Stimulated activated memory B cell treated with anti-CD40 and anti-IgM and Interleukin-4, amounts not matched to agents 10 μg/mL and 1 μg/mL and 100 μg/mL, for 72 hours (primary cell): ENCODE measurements around the gene TSHZ2.

Experiments used
- ATAC-seq: fragments of 150-1000 bp; cut with Tn5 transposase; 2 replicates; pipeline ENCODE4 v1.10.0; 2021
- H3K27ac Mint-ChIP-seq: one replicate; pipeline ENCODE4 v1.8.0; 2022; ENCODE audit warnings: mild to moderate bottlenecking, mixed read lengths
- H3K27me3 Mint-ChIP-seq: one replicate; pipeline ENCODE4 v1.8.0; 2022; ENCODE audit warnings: mixed read lengths
- H3K36me3 Mint-ChIP-seq: one replicate; pipeline ENCODE4 v1.8.0; 2022; ENCODE audit warnings: mixed read lengths
- H3K4me1 Mint-ChIP-seq: one replicate; pipeline ENCODE4 v1.8.0; 2022; ENCODE audit warnings: mixed read lengths
- H3K4me3 Mint-ChIP-seq: one replicate; pipeline ENCODE4 v1.8.0; 2022; ENCODE audit warnings: mild to moderate bottlenecking, moderate library complexity, mixed read lengths
- H3K9me3 Mint-ChIP-seq: one replicate; pipeline ENCODE4 v1.8.0; 2022; ENCODE audit warnings: mixed read lengths

Gene TSHZ2

DNA sequence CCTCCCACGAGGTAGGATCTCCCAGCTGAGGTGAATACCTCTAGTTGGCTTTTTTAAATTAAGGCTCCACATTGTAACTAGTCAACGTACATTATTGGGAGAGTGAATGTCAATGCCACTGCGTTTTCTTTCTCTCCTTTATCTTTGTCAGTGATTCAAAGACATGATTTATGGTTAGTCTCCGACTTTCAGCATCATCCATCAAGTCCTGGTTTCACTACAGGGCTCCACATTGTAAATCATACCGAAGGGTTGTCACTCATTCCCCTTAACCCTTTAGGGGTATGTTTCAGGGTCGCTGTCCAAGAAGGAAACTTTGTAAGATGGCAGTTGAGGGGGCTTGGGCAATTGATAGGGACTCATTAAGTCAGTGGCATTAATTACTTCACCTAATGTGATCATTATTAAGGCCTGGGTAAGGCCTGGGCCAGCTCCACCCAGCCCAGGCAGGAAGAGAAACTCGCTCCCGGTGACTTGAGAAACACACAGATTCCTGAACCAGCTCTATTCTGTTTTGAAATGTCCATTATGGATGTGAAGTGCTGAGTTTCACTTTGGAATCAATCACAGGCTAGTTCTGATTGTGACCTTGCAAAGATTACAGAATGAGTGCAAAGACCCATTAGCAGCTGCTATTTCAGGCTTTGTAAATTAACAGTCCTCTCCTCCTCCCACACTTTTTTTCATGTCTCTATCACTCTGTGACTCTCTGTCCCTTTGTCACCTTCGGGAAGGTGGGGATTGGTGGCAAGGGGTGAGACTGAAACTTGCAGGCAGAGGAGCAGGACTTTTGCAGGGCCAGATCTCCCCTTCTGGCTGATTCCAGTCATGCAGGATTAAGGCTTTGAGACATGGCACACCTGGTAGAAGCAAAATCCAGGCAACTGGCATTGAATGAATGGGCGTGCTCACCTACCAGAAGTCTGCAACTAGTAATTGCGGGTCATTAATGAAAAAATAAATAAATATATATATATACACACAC, 222.4 kb downstream of the TSHZ2 start:
- H3K4me3 Mint-ChIP-seq = no peak overlapping the region
- no peaks in the 10 kb centered on the region for H3K4me1 Mint-ChIP-seq
- H3K27ac Mint-ChIP-seq = no peak overlapping the region
- ATAC-seq = no peak
- H3K36me3 Mint-ChIP-seq = no peaks in the 10 kb centered on the region
- H3K27me3 Mint-ChIP-seq = peaks cover 21% of the 10 kb centered on the region
- H3K9me3 Mint-ChIP-seq = no peaks in the 10 kb centered on the region

DNA sequence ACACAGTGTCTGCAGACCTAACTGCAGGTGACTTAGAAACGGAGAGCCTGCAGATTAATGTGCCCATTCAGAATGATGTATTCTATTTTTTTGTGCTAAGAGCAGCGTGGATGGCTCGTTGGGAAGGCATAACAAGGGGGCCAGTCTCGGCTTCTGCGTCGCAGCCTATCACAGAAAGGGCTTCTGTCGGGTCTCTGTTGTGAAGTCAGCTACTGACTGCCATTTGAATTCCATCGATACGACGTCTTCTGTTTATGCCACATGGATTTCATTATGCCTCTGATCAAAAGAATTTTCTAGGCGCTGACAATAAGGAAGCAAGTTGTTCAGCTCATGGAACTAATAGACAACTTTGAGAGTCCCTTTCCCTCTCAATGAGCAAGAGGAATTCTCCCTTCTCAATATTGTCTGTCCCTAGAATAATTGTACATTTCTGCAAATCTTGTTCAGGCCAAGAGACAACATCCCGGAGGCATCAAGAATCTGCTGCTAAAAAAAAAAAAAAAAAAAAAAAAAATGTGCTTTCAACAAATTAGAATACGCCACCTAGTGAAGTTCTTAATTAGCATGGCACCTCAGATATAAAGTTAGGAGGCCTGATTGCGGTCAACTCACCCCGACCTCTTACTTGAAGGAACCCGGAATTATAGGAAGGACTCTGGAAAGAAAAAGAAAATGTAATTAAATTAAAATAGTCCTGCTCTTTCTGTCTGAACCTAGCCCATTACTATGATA, 223.9 kb downstream of the TSHZ2 start:
- no peak for ATAC-seq
- H3K36me3 Mint-ChIP-seq = no peaks in the 10 kb centered on the region

DNA sequence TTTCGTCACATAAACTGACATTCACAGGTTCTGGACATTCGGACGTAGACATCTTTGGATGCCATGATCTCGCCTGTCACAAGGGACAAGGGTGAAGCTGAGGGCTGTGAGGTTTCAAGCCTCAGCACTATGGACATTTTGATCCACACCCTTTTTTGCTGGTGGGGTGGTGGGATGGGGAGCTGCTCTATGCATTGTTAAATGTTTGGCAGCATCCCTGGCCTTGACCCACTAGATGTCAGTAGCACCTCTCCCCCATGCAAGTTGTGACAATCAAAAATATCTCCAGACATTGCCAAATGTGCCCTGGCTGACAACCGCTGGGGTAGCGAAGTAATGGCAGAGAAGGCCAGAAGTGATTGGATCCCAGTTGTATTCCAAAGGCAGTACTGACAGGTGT, 229.4 kb downstream of the TSHZ2 start:
- no peaks in the 10 kb centered on the region for H3K4me1 Mint-ChIP-seq
- no peaks in the 10 kb centered on the region for H3K36me3 Mint-ChIP-seq
- H3K9me3 Mint-ChIP-seq = no peaks in the 10 kb centered on the region
- no peak overlapping the region for H3K27ac Mint-ChIP-seq
- no peak overlapping the region for H3K4me3 Mint-ChIP-seq
- H3K27me3 Mint-ChIP-seq = peaks cover 22% of the 10 kb centered on the region
- ATAC-seq = no peak

More for the DNA sequence above, 223.9 kb downstream of the TSHZ2 start:
- no peak overlapping the region for H3K4me3 Mint-ChIP-seq
- H3K27me3 Mint-ChIP-seq = peaks cover 31% of the 10 kb centered on the region
- no peak overlapping the region for H3K27ac Mint-ChIP-seq
- H3K9me3 Mint-ChIP-seq = no peaks in the 10 kb centered on the region
- no peaks in the 10 kb centered on the region for H3K4me1 Mint-ChIP-seq

DNA sequence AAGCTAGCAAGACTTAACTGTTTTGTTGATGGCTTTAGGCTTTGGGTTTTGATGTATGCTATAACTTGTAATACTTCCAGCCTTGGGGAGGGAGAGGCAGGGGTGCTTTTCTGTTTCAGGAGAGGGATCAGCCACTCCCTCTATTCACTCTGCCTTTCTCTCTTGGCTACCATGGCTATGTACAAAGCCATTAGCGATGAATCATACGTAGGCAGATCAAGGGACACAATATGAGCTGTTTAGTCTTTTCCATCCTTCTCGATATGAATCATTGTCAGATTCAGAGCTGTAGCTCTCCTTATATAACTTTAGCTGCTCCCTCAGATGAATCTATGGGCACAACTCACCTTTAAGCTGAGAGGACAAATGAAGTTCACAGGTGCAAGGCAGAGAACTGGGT, 230.6 kb downstream of the TSHZ2 start:
- ATAC-seq = no peak
- peaks cover 15% of the 10 kb centered on the region for H3K27me3 Mint-ChIP-seq
- H3K27ac Mint-ChIP-seq = no peak overlapping the region
- no peaks in the 10 kb centered on the region for H3K9me3 Mint-ChIP-seq
- H3K4me1 Mint-ChIP-seq = no peaks in the 10 kb centered on the region
- H3K36me3 Mint-ChIP-seq = no peaks in the 10 kb centered on the region
- no peak overlapping the region for H3K4me3 Mint-ChIP-seq

DNA sequence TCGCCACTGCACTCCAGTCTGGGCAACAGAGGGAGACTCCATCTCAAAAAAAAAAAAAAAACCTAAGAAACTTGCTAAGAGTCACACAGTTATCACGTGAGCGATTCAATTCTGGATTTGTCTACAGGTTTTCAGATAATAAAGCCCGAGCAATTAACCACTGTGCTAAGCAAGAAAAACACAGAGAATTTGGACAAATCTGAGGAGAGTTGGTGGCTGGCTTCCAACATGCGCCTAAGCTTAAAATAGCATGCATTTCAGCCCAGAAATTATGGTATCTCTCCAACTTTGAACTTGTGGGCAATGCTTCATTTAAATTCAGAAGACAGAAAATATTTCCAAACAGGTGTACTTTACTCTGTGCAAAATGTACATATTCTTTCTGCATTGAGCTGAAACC, 232.9 kb downstream of the TSHZ2 start:
- Mint-ChIP-seq H3K9me3 (no peaks in the 10 kb centered on the region), H3K27me3 (peaks cover 6% of the 10 kb centered on the region), H3K36me3 (no peaks in the 10 kb centered on the region), H3K4me1 (no peaks in the 10 kb centered on the region), H3K27ac (no peak overlapping the region), H3K4me3 (no peak overlapping the region)
- ATAC-seq = no peak

DNA sequence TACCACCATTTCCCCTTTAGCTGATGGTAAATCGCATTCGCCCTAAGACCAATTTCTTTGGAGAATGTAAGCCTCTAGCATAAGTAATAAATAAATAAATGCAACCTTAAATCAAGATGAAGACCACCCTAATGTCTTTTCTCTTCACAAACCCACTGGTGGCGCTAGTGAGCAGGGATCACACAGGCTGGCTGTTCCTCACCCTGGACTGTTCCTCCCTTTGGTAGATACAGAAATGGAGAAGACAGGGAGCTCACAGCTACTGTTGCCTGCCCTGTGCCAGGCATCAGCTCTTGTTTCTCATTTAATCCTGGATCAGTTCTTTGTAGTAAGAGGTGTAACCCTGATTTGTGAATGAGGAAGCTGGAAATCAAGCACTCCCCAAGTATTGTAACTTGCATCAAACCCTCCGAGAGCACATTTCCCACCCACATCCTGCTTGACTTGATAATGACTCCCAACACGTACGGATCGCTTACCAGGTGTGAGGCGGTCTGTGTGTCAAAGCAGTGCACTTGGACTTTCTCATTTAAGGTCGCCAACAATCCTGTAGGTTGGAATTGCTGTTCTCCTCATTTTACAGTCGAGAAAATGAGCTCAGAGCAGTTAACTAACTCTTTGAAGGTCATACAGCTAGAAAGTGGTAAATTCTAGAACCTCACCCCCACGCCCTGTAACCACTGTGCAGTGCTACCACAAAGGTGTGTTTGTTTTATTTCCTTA, 236.1 kb downstream of the TSHZ2 start:
- H3K36me3 Mint-ChIP-seq = no peaks in the 10 kb centered on the region
- no peaks in the 10 kb centered on the region for H3K4me1 Mint-ChIP-seq
- no peak for ATAC-seq
- no peaks in the 10 kb centered on the region for H3K9me3 Mint-ChIP-seq
- H3K4me3 Mint-ChIP-seq = no peak overlapping the region
- H3K27ac Mint-ChIP-seq = no peak overlapping the region
- no peaks in the 10 kb centered on the region for H3K27me3 Mint-ChIP-seq

DNA sequence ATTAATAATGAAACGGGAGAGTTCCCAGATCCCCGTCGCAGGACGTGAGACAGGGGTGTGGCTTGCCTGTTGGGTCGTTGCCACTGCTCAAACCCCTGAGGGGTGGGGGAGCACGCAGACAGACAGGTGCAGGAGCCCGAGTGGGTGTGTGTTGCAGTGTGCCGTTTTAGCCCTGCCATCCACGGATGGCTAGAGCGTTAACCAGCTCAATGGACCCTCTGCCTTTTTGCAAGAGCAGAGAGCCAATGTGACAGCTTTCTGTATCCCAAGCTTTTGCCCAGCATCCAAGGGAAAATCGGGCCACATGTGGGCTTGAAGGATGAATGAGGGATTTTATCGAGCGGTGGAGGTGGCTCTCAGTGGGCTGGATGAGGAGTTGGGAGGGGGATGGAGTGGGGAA, 237.9 kb downstream of the TSHZ2 start:
- no peaks in the 10 kb centered on the region for H3K9me3 Mint-ChIP-seq
- peaks cover 9% of the 10 kb centered on the region for H3K4me1 Mint-ChIP-seq
- no peak overlapping the region for H3K4me3 Mint-ChIP-seq
- ATAC-seq = no peak
- H3K27ac Mint-ChIP-seq = no peak overlapping the region
- H3K36me3 Mint-ChIP-seq = no peaks in the 10 kb centered on the region
- H3K27me3 Mint-ChIP-seq = no peaks in the 10 kb centered on the region

DNA sequence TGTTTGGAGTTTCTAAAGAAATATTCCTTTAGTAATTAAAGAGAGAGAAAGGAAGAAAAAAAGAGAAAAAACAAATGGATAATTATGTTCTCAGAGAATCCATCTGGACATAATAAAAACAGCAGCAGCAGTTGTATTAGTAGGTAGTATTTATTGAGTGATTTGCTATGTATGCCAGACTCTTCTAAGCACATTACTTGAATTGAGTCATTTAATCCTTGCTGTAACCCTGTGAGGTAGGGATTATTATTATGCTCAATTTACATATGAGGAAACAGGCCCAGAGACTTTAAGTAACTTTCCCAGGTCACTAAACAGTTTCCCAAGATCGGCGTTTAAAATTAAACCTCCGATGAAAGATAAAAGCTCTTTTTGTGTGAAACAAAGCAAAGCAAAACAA, 238.8 kb downstream of the TSHZ2 start:
- ATAC-seq = no peak
- Mint-ChIP-seq H3K36me3 (no peaks in the 10 kb centered on the region), H3K4me1 (peaks cover 16% of the 10 kb centered on the region), H3K27ac (no peak overlapping the region), H3K9me3 (no peaks in the 10 kb centered on the region), H3K27me3 (no peaks in the 10 kb centered on the region), H3K4me3 (no peak overlapping the region)

DNA sequence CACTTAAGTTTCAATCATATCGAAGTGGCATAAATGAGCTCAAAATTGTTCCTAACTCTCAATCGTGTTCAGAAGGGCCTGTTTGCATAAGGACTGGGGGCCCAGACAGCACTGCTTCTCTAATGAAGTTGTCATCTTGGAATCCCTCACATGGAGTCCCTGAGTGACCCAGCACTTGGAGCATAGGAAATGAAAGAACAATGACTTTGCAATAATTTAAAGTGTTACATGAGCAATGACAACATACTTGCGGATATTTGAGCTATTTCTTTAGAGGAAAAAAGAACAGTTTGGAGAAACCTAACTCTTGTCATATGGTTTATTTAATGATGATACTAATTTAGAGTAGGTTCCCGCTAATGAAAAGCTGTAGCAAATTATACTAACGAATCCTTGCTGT, 239.9 kb downstream of the TSHZ2 start:
- Mint-ChIP-seq H3K36me3 (no peaks in the 10 kb centered on the region), H3K4me1 (peaks cover 26% of the 10 kb centered on the region), H3K27me3 (no peaks in the 10 kb centered on the region), H3K4me3 (no peak overlapping the region), H3K9me3 (no peaks in the 10 kb centered on the region), H3K27ac (no peak overlapping the region)
- ATAC-seq = no peak

DNA sequence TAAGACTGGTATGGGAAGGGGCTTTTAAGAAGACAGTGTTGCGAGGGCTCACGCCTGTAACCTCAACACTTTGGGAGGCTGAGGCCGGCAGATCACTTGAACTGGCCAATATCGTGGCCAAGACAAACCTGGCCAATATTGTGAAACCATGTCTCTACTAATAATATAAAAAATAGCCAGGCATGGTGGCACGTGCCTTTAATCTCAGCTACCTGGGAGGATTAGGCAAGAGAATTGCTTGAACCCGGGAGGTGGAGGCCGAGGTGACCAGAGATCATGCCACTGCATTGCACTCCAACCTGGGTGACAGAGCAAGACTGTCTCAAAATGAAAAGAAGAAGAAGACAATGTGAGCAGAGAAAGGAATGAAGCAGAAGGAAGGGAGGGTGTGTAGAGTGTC, 242.2 kb downstream of the TSHZ2 start:
- Mint-ChIP-seq H3K4me1 (peaks cover 29% of the 10 kb centered on the region), H3K27me3 (no peaks in the 10 kb centered on the region), H3K4me3 (no peak overlapping the region), H3K9me3 (no peaks in the 10 kb centered on the region), H3K36me3 (no peaks in the 10 kb centered on the region), H3K27ac (no peak overlapping the region)
- ATAC-seq = no peak

DNA sequence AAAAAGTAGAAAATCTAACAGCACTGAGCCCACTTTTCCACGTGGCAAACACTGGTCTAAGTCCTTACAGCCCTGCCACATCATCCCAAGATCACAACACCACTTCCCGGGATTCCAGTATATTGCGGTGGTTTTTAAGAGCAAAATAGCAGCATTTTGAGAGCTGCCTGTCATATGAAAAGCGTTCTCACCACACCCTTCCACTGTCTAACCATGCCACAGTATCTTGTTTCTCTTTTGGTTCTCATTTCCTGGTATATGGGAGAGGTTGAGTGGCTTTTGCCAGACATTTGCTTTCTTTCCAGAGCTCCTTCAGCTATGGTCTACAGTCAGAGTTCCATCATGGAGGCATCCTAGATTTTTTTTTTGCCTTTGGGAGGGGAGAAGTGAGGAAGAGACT, 243.0 kb downstream of the TSHZ2 start:
- Mint-ChIP-seq H3K4me1 (peaks cover 29% of the 10 kb centered on the region), H3K9me3 (no peaks in the 10 kb centered on the region), H3K4me3 (no peak overlapping the region), H3K27me3 (no peaks in the 10 kb centered on the region), H3K36me3 (no peaks in the 10 kb centered on the region), H3K27ac (peak overlapping the region; percentile 9)
- no peak for ATAC-seq

DNA sequence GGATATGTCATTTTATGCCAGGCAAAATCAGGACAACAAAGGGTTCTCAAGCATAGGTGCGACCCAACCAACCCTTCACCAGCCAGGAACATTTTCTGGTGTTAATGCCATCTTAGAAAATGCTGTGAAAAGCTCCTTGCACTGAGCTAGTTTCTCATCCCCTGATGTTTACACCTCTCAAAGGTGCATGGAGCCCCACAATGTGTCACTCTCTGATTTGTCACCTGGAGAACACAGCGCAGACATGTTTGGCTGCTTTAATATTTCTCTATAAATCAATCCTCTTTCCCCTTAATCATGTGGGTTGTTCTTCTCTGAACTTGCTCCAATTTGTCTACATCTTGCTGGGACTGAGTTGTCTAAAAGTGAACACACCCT, 244.3 kb downstream of the TSHZ2 start:
- Mint-ChIP-seq H3K9me3 (peaks cover 3% of the 10 kb centered on the region), H3K27me3 (no peaks in the 10 kb centered on the region), H3K4me1 (peaks cover 29% of the 10 kb centered on the region), H3K36me3 (no peaks in the 10 kb centered on the region), H3K27ac (no peak overlapping the region), H3K4me3 (no peak overlapping the region)
- no peak for ATAC-seq

DNA sequence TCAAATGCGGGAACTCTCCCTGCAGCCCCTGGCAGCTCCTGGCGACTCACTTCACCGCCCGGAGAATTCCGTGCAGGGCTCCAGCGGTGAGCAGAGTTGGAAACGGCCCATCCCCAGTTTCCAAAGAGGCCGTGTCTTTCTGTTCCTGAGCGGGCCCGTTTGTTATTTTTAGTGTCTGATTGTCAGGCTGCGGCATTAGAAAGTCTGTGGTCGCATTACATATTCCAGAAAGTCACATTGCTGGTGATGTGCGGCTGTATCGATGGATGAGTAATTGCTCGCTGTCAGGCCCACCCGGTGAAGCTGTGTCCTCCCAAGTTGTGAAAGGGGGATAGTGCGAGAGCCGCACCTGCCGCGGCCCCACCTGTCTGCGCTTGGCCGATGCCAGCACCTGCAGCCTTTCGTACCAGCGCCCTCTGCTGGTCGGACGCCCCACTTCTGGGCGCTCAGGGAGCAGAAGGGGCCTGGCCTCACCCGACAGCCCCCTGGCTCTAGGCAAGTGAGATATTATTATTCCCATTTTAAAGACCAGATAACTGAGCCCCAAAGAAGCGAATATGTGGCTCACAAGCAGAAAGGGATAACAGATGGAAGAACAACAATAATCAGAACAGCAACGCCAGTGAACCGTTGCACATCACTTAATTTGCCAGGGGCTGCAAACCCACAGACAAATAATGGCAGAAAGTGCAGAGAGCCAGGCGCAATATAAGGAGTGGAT, 244.9 kb downstream of the TSHZ2 start:
- ATAC-seq = peak; percentile 85
- Mint-ChIP-seq H3K9me3 (peaks cover 3% of the 10 kb centered on the region), H3K4me1 (peaks cover 29% of the 10 kb centered on the region), H3K4me3 (no peak overlapping the region), H3K36me3 (no peaks in the 10 kb centered on the region), H3K27me3 (no peaks in the 10 kb centered on the region), H3K27ac (no peak overlapping the region)

DNA sequence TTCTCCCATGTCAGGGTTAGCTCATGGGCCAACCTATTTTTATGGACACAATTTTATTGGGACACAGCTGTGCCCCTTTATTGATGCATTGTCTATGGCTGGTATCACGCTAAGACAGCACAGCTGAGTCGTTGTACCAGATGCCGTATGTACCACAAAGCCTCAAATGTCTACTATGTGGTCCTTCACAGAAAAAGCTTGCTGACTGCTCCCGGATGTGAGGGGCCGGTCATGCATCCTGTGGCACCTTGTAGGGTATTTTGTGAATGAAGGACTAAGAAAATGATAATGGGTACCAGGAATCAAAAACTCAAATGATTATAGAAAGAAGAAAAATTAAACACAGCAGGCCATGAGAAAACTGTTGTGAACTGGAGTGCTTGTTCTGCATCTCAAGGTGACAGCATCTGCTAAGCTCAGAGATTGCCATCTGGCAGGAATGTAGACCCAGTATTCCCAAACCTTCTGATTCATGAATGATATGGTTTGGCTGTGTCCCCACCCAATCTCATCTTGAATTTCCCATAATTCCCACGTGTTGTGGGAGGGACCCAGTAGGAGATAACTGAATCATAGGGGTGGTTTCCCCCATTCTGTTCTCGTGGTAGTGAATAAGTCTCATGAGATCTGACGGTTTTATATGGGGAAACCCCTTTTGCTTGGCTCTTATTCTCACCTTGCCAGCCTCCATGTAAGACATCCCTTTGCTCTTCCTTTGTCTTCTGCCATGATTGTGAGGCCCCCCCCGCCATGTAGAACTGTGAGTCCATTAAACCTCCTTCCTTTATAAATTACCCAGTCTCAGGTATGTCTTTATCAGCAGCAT, 248.5 kb downstream of the TSHZ2 start:
- no peak overlapping the region for H3K27ac Mint-ChIP-seq
- H3K36me3 Mint-ChIP-seq = no peaks in the 10 kb centered on the region
- H3K27me3 Mint-ChIP-seq = no peaks in the 10 kb centered on the region
- no peak overlapping the region for H3K4me3 Mint-ChIP-seq
- ATAC-seq = no peak
- peaks cover 3% of the 10 kb centered on the region for H3K9me3 Mint-ChIP-seq
- H3K4me1 Mint-ChIP-seq = peaks cover 14% of the 10 kb centered on the region
